HG03097 (cell line): Measurements from ENCODE around the gene RIMS1.
"Not testable (repeated sequence)": the region's sequence is repeated elsewhere in the genome, so short reads cannot be mapped to it uniquely, and the experiment has no call there.

Experiments
- ATAC-seq: cut with Tn5 transposase; IDR thresholded peaks from one replicate; pipeline ENCODE4 v1.9.1; 2021; ENCODE audit not compliant: unreplicated experiment, low FRiP score

The RIMS1 gene

GRCh38 chr6:72322771-72323170 is 436.4 kb downstream of the RIMS1 start:
- ATAC-seq: no peak

- no peak for ATAC-seq
Measured at GRCh38 chr6:72324591-72324990, 438.2 kb downstream of the RIMS1 start.

GRCh38 chr6:72328775-72329174 is 442.4 kb downstream of the RIMS1 start:
- no peak for ATAC-seq

- not testable (repeated sequence) for ATAC-seq
Measured at GRCh38 chr6:72335203-72335602, 448.9 kb downstream of the RIMS1 start.

- ATAC-seq: no peak
Measured at GRCh38 chr6:72348926-72349325, 462.6 kb downstream of the RIMS1 start.

- no peak for ATAC-seq
Measured at GRCh38 chr6:72350296-72350881, 464.0 kb downstream of the RIMS1 start.

- ATAC-seq: no peak
Measured at GRCh38 chr6:72363844-72364740, 477.7 kb downstream of the RIMS1 start.

GRCh38 chr6:72365773-72366172 is 479.4 kb downstream of the RIMS1 start:
- no peak for ATAC-seq

GRCh38 chr6:72367439-72367838 is 481.1 kb downstream of the RIMS1 start:
- ATAC-seq: no peak

GRCh38 chr6:72371473-72371872 is 485.1 kb downstream of the RIMS1 start:
- ATAC-seq: no peak

- no peak for ATAC-seq
Measured at GRCh38 chr6:72374172-72374571, 487.8 kb downstream of the RIMS1 start.

- ATAC-seq: no peak
Measured at GRCh38 chr6:72374857-72375256, 488.5 kb downstream of the RIMS1 start.

GRCh38 chr6:72376736-72377135 is 490.4 kb downstream of the RIMS1 start:
- ATAC-seq: no peak

- ATAC-seq: no peak
Measured at GRCh38 chr6:72381076-72381475, 494.7 kb downstream of the RIMS1 start.

- peak; percentile 96 for ATAC-seq
Measured at GRCh38 chr6:72382602-72383529, 496.5 kb downstream of the RIMS1 start.

GRCh38 chr6:72386324-72386723 is 500.0 kb downstream of the RIMS1 start:
- no peak for ATAC-seq

- no peak for ATAC-seq
Measured at GRCh38 chr6:72389698-72390097, 503.3 kb downstream of the RIMS1 start.

GRCh38 chr6:72390548-72390947 is 504.2 kb downstream of the RIMS1 start:
- no peak for ATAC-seq

- no peak for ATAC-seq
Measured at GRCh38 chr6:72401865-72402264, 515.5 kb downstream of the RIMS1 start.

GRCh38 chr6:72403413-72403812 is 517.1 kb downstream of the RIMS1 start:
- no peak for ATAC-seq

GRCh38 chr6:72406517-72406916 is 520.2 kb downstream of the RIMS1 start:
- no peak for ATAC-seq
